K562 (cell line): ENCODE measurements around the gene TMEM69. TPM values are rescaled to one million over a fixed set of nuclear protein-coding genes. Genes with fewer than 3 reads are reported as not detected.

Experiments
- ATAC-seq: fragments of 200-7000 bp; cut with Tn5 transposase; 3 replicates; pipeline ENCODE4 v1.9.1; 2020; ENCODE audit warnings: moderate library complexity
- BruUV-seq: library from RNA; stranded (reverse); fragments of 400-500 nt; replicated peaks from 2 replicates; lab custom pipeline; 2021; lab: Mats Ljungman, UMichigan
- CTCF ChIA-PET: fragments of 300-600 bp; formaldehyde crosslinking; extraction: SDS; loops from one replicate; lab custom pipeline; 2021; ENCODE audit warnings: low intra/inter-chr PET ratio; lab: Yijun Ruan, JAX
- POLR2A ChIA-PET: fragments of 300-600, 350-650 bp; sonication (Branson Sonifier 250); formaldehyde crosslinking; extraction: SDS; loops from one replicate; lab custom pipeline; 2021; ENCODE audit warnings: antibody characterized with exemption, inconsistent platforms; lab: Yijun Ruan, JAX
- DNase-seq, 4 experiments: peaks; one replicate each; pipeline versions ENCODE4 v3.0.0 to v3.0.0-alpha.2; 2011 to 2018; ENCODE audit warnings: low spot score in 3 of 4, mixed read lengths in 3 of 4; ENCODE audit errors: extremely low read depth in 1 of 4
- FAIRE-seq: peaks from 2 replicates; lab custom pipeline; 2011; peaks lifted over from hg19 to GRCh38; lab: Jason Lieb, UNC
- H2AFZ ChIP-seq: 2 replicates; pipeline ENCODE4 v1.6.0; 2011; ENCODE audit warnings: low read depth, low read length, control low read depth, inconsistent platforms
- H3K27ac ChIP-seq: fragments of 200-600 bp; 3 replicates; pipeline ENCODE4 v1.8.0; 2011; ENCODE audit warnings: low read depth, mild to moderate bottlenecking, control low read depth, inconsistent platforms, low read length, moderate library complexity, mixed read lengths; ENCODE audit errors: extremely low read depth
- H3K27me3 ChIP-seq, 2 experiments: fragments of 300-600 bp in 1 of 2; 2 replicates in 1 of 2; 3 replicates in 1 of 2; pipeline versions ENCODE4 v1.6.0 to v1.8.0; 2011; ENCODE audit warnings: inconsistent platforms in 2 of 2, low read length in 2 of 2, mild to moderate bottlenecking in 1 of 2, mixed read lengths in 1 of 2, moderate library complexity in 1 of 2; ENCODE audit not compliant: control insufficient read depth in 2 of 2, insufficient read depth in 2 of 2
- H3K36me3 ChIP-seq: fragments of 300-600 bp; 3 replicates; pipeline ENCODE4 v1.8.0; 2011; ENCODE audit warnings: mild to moderate bottlenecking, low read length, inconsistent platforms; ENCODE audit not compliant: control insufficient read depth, insufficient read depth
- H3K4me1 ChIP-seq, 2 experiments: fragments of 200-600 bp in 1 of 2; replicated peaks in 1 of 2; 2 replicates in 1 of 2; 3 replicates in 1 of 2; pipeline versions ENCODE4 v1.5.1 to v1.8.0; 2011; ENCODE audit warnings: inconsistent platforms in 2 of 2, low read length in 2 of 2, mild to moderate bottlenecking in 1 of 2, mixed read lengths in 1 of 2, moderate library complexity in 1 of 2; ENCODE audit not compliant: control insufficient read depth in 2 of 2, insufficient read depth in 2 of 2
- H3K4me2 ChIP-seq: 2 replicates; pipeline ENCODE4 v1.6.1; 2011; ENCODE audit warnings: low read length, control low read depth, inconsistent platforms, mixed read lengths; ENCODE audit not compliant: insufficient read depth
- H3K4me3 ChIP-seq: fragments of 200-600 bp; sonication (generic), shearing (Covaris generic); 2 replicates; pipeline ENCODE4 v1.5.1; 2016; ENCODE audit warnings: control low read depth, inconsistent platforms
- H3K79me2 ChIP-seq: fragments of 200-600 bp; 3 replicates; pipeline ENCODE4 v1.8.0; 2011; ENCODE audit warnings: low read length, inconsistent platforms; ENCODE audit not compliant: control insufficient read depth, insufficient read depth
- H3K9ac ChIP-seq, 2 experiments: 2 replicates each; pipeline versions ENCODE4 v1.6.0 to v1.6.1; 2011; ENCODE audit warnings: low read depth in 2 of 2, low read length in 2 of 2, control low read depth in 1 of 2, inconsistent platforms in 1 of 2, mild to moderate bottlenecking in 1 of 2, mixed read lengths in 1 of 2; ENCODE audit not compliant: insufficient read depth in 1 of 2
- H3K9me1 ChIP-seq: one replicate; pipeline ENCODE4 v1.6.0; 2011; ENCODE audit warnings: inconsistent platforms, mild to moderate bottlenecking, low read length, moderate library complexity; ENCODE audit not compliant: control insufficient read depth, insufficient read depth
- H3K9me3 ChIP-seq: replicated peaks from 2 replicates; pipeline ENCODE4 v1.5.1; 2011; ENCODE audit warnings: low read depth, low read length, inconsistent platforms; ENCODE audit not compliant: control insufficient read depth, insufficient read depth
- H4K20me1 ChIP-seq: replicated peaks from 2 replicates; pipeline ENCODE4 v1.6.1; 2011; ENCODE audit warnings: low read length, inconsistent platforms, mixed read lengths; ENCODE audit not compliant: control insufficient read depth, insufficient read depth
- DLX4 ChIP-seq: fragments of 250-450 bp; sonication (Bioruptor Pico); IDR thresholded peaks from 2 replicates; pipeline ENCODE4 v1.6.1; 2021; ENCODE audit warnings: mild to moderate bottlenecking
- KLF1 ChIP-seq: fragments of 450-650 bp; IDR thresholded peaks from 2 replicates; pipeline ENCODE4 v1.6.1; 2016; ENCODE audit warnings: missing genetic modification characterization, missing compliant biosample characterization
- MCM3 ChIP-seq: fragments of 450-650 bp; IDR thresholded peaks from 2 replicates; pipeline ENCODE4 v1.6.1; 2016
- MYBL2 ChIP-seq, 2 experiments: fragments of 450-650 bp in 1 of 2; sonication (generic) in 1 of 2; formaldehyde crosslinking in 1 of 2; IDR thresholded peaks; 2 replicates each; pipeline versions ENCODE4 v1.6.1 to v1.8.1; 2017 to 2022; ENCODE audit warnings: borderline replicate concordance in 1 of 2, inconsistent platforms in 1 of 2, low read depth in 1 of 2, mild to moderate bottlenecking in 1 of 2, missing genetic modification reagents in 1 of 2, moderate library complexity in 1 of 2
- RAD51 ChIP-seq: fragments of 450-650 bp; IDR thresholded peaks from 2 replicates; pipeline ENCODE4 v1.7.1; 2016; ENCODE audit warnings: low read depth, mild to moderate bottlenecking, borderline replicate concordance
- RREB1 ChIP-seq: fragments of 250-450 bp; sonication (Bioruptor Pico); IDR thresholded peaks from 2 replicates; pipeline ENCODE4 v1.4.0; 2020
- ZBTB17 ChIP-seq: fragments of 450-650 bp; formaldehyde crosslinking; IDR thresholded peaks from 2 replicates; pipeline ENCODE4 v1.4.0; 2020; ENCODE audit warnings: mild to moderate bottlenecking
- WGBS: fragments of 100-300 bp; shearing (Covaris generic); methylation state at CpG from one replicate; pipeline ENCODE4 v1.1.6; 2016; ENCODE audit warnings: low coverage, mixed read lengths; ENCODE audit not compliant: insufficient coverage; ENCODE audit errors: missing lambda C conversion rate; 5-methylcytosine and 5-hydroxymethylcytosine counted together
- in situ Hi-C: fragments of 300-500 bp; cut with MboI; formaldehyde crosslinking; loops from 4 replicates; pipeline ENCODE4 v1.15.0; 2018; ENCODE audit warnings: inconsistent platforms, mixed read lengths
- intact Hi-C: fragments of 100-400 bp; cut with micrococcal nuclease; formaldehyde crosslinking; loops from 2 replicates; pipeline ENCODE4 v1.14.2; 2022
- polyA plus RNA-seq, 8 experiments: library from polyadenylated mRNA; depleted of rRNA in 4 of 8; stranded (reverse) in 5 of 8; unstranded in 3 of 8; fragments of >200 nt; fragmentation: Nextera tagmentation in 2 of 8; fragmentation: Illumina TruSeq in 1 of 8; extraction: Ambion mirVana in 2 of 8; extraction: Trizol in 1 of 8; gene quantifications; 2 replicates each; pipeline versions ENCODE4 v1.2.1 to v1.2.3, GENCODE V29; 2011 to 2014; ENCODE audit warnings: inconsistent platforms in 1 of 8, missing spikeins in 1 of 8
- total RNA-seq, 7 experiments: library from RNA; depleted of rRNA in 6 of 7; stranded (reverse); fragments of >200 nt in 6 of 7; fragmentation: Illumina TruSeq in 2 of 7; extraction: Trizol in 2 of 7; gene quantifications; 2 replicates each; pipeline versions ENCODE4 v1.2.1 to v1.2.3, GENCODE V29; 2011 to 2021; ENCODE audit warnings: low replicate concordance in 1 of 7
- TF ChIP-seq, protein P1 (sequence below): fragments of 250-450 bp; sonication (Bioruptor Pico); IDR thresholded peaks from 2 replicates; pipeline ENCODE4 v1.5.0; 2021; ENCODE audit warnings: mild to moderate bottlenecking, borderline replicate concordance
- TF ChIP-seq, protein P2 (sequence below): fragments of 250-450 bp; sonication (Bioruptor Pico); IDR thresholded peaks from 2 replicates; pipeline ENCODE4 v1.4.0; 2020; ENCODE audit warnings: mild to moderate bottlenecking, moderate library complexity

The TMEM69 gene
- total and polyA plus RNA-seq, 9 of the 15 experiments (the other 6 are each of a cell fraction or from before 2014, with no cell fraction given), result 47.3 to 248 (median 103) TPM

DNA sequence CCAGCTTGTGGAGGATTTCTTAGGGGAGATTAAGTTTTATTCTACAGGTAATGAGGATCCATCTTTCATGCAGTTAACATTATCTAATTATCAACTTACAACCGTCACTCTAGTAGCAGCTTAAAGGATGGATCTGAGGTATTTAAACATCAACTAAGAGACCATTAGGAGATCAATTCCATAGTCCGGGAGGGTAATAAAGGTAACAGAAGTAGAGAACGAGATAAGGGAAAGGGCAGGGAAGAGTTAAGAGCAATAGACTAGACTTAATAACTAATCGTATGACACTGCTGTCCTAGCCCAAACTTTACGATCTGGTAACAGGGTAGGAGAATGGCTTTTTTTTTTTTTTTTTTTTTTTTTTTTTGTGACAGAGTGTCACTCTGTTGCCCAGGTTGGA lies 44.7 kb upstream of the TMEM69 start:
- no peak overlapping the region for H3K4me2 ChIP-seq
- H3K9me3 ChIP-seq, result no peaks in the 10 kb centered on the region
- intact Hi-C loops, result no loop called here
- ATAC-seq, result no peak
- H3K4me3 ChIP-seq, result no peak overlapping the region
- no peaks in the 10 kb centered on the region for H3K27me3 ChIP-seq
- peaks cover 83% of the 10 kb centered on the region for H3K36me3 ChIP-seq
- H3K4me1 ChIP-seq, result no peaks in the 10 kb centered on the region
- no peaks in the 10 kb centered on the region for H4K20me1 ChIP-seq
- BruUV-seq, result no TSS peak
- ChIA-PET POLR2A (interaction anchor here (0.7 to 5.4 kb wide), 3 partner anchors 8 to 282 kb away, joined by 3 to 35 read pairs (median 3); no protein-coding TSS in a partner anchor), CTCF (no interaction called here)
- WGBS, result 74% methylated on average over 5 of the region's 5 CpGs
- H3K79me2 ChIP-seq, result no peaks in the 10 kb centered on the region; the same call in 1 of the 3 replicates
- no peaks in the 10 kb centered on the region for H3K9me1 ChIP-seq
- H3K9ac ChIP-seq, result no peak overlapping the region
- no peak overlapping the region for H2AFZ ChIP-seq
- no peak for FAIRE-seq
- no peak overlapping the region for H3K27ac ChIP-seq
- no peak for DNase-seq
- in situ Hi-C loops, result loop anchor here (25.0 kb wide), 1 partner anchor 544 kb away; the partner anchor contains the start of genes P3R3URF, POMGNT1 and TSPAN1
- TF ChIP-seq RAD51 (no peak), MYBL2 (IDR thresholded peaks at IDR 0.05; ENCODE audit: low read depth) (no peak), MYBL2 (CRISPR knock-in tag; IDR thresholded peaks at IDR 0.05; ENCODE audit: borderline replicate concordance) (no peak), MCM3 (no peak), ZBTB17 (no peak), RREB1 (no peak), KLF1 (tag) (no peak), DLX4 (CRISPR knock-in tag) (no peak)
- TF ChIP-seq, protein P1, sequence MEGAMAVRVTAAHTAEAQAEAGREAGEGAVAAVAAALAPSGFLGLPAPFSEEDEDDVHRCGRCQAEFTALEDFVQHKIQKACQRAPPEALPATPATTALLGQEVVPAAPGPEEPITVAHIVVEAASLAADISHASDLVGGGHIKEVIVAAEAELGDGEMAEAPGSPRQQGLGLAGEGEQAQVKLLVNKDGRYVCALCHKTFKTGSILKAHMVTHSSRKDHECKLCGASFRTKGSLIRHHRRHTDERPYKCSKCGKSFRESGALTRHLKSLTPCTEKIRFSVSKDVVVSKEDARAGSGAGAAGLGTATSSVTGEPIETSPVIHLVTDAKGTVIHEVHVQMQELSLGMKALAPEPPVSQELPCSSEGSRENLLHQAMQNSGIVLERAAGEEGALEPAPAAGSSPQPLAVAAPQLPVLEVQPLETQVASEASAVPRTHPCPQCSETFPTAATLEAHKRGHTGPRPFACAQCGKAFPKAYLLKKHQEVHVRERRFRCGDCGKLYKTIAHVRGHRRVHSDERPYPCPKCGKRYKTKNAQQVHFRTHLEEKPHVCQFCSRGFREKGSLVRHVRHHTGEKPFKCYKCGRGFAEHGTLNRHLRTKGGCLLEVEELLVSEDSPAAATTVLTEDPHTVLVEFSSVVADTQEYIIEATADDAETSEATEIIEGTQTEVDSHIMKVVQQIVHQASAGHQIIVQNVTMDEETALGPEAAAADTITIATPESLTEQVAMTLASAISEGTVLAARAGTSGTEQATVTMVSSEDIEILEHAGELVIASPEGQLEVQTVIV (CRISPR knock-in tag), result no peak
- TF ChIP-seq, protein P2, sequence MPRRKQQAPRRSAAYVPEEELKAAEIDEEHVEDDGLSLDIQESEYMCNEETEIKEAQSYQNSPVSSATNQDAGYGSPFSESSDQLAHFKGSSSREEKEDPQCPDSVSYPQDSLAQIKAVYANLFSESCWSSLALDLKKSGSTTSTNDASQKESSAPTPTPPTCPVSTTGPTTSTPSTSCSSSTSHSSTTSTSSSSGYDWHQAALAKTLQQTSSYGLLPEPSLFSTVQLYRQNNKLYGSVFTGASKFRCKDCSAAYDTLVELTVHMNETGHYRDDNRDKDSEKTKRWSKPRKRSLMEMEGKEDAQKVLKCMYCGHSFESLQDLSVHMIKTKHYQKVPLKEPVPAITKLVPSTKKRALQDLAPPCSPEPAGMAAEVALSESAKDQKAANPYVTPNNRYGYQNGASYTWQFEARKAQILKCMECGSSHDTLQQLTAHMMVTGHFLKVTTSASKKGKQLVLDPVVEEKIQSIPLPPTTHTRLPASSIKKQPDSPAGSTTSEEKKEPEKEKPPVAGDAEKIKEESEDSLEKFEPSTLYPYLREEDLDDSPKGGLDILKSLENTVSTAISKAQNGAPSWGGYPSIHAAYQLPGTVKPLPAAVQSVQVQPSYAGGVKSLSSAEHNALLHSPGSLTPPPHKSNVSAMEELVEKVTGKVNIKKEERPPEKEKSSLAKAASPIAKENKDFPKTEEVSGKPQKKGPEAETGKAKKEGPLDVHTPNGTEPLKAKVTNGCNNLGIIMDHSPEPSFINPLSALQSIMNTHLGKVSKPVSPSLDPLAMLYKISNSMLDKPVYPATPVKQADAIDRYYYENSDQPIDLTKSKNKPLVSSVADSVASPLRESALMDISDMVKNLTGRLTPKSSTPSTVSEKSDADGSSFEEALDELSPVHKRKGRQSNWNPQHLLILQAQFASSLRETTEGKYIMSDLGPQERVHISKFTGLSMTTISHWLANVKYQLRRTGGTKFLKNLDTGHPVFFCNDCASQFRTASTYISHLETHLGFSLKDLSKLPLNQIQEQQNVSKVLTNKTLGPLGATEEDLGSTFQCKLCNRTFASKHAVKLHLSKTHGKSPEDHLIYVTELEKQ (CRISPR knock-in tag), result no peak
